ENCODE results near the gene STARD10. TPM values are rescaled to one million over a fixed set of nuclear protein-coding genes. Genes with fewer than 3 reads are reported as not detected.

STARD10 gene
- total RNA-seq, 1 donor from 2014 or later, result 20.9 TPM

DNA sequence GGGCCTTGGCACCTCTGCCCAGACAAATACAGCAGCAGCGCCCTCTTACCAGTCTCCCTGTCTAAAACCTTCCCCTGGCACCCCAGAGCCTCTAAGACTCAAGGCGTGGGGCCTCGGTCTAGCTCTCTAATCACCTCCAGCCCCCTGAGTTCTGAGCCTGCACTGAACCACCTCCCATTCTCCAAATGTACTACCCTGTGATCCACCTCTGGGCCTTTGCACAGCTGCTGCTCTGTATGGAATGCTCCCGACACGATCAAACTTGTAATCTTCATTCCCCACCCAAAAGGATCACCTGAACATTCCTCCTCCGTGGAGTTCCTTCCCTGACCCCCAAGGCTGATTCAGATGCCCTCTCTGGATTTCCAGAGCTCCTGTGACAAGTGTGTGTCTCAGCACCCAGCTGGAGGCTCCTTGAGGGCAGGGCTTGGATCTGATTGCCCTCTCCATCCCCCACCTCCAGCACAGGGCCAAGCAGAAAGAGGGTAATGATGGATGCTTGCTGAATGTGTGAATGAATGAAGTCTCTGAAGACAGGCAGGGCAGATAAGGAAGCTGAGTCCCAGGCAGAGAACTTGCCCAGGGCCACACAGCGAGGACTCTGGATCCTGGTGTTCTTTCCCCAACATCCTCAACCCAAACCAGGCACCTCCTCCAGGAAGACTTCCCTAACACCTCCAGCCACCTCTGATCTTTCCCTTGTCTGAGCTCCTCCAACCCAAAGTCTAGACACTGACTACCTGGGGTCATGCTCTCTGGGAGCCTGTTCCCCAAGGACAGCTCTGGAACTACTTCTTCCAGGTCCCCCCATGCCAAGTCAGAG is 18.3 kb downstream of the STARD10 start:
- H3K36me3 ChIP-seq, result no peaks in the 10 kb centered on the region
- peaks cover 2 to 16% of the 10 kb centered on the region in 2 donors for H3K4me1 ChIP-seq
- no peaks in the 10 kb centered on the region for H3K27me3 ChIP-seq
- H3K27ac ChIP-seq, result no peak overlapping the region
- no peak for DNase-seq (ENCODE audit: low spot score in 2 of 2)
- TF ChIP-seq, protein P1, sequence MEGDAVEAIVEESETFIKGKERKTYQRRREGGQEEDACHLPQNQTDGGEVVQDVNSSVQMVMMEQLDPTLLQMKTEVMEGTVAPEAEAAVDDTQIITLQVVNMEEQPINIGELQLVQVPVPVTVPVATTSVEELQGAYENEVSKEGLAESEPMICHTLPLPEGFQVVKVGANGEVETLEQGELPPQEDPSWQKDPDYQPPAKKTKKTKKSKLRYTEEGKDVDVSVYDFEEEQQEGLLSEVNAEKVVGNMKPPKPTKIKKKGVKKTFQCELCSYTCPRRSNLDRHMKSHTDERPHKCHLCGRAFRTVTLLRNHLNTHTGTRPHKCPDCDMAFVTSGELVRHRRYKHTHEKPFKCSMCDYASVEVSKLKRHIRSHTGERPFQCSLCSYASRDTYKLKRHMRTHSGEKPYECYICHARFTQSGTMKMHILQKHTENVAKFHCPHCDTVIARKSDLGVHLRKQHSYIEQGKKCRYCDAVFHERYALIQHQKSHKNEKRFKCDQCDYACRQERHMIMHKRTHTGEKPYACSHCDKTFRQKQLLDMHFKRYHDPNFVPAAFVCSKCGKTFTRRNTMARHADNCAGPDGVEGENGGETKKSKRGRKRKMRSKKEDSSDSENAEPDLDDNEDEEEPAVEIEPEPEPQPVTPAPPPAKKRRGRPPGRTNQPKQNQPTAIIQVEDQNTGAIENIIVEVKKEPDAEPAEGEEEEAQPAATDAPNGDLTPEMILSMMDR (IDR thresholded peaks at IDR 0.05), result no peak
- H3K4me3 ChIP-seq, result no peak overlapping the region
- intact Hi-C loops (cut with DNase I), result loop anchor here (5.0 kb wide), 1 partner anchor 48 kb away; no protein-coding TSS in a partner anchor
- H3K9me3 ChIP-seq, result no peaks in the 10 kb centered on the region

DNA sequence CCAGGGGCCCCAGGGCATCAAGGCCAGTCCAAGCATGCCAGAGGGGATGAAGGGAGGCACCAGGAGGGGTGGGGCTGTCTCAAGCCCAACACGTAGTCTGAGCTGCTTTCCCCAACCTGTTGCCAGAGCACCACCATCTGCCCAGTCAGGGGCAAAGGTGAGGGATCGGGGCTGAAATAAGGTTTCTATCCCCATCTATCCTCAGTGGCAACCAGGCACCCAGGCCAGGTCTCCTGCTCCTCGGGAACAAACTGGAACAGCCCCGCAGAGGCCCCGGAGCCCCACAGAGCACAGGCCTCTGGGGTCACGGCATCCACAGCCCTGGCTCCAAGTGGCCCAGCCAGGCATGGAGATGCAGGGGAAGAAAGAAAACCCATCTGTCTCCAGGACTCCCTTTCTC is 19.3 kb downstream of the STARD10 start:
- TF ChIP-seq, protein P1 (IDR thresholded peaks at IDR 0.05), result no peak
- intact Hi-C loops (cut with DNase I), result no loop called here
- Histone ChIP-seq H3K4me3 (no peak overlapping the region), H3K27ac (no peak overlapping the region), H3K36me3 (no peaks in the 10 kb centered on the region), H3K9me3 (no peaks in the 10 kb centered on the region), H3K4me1 (peaks cover 0 to 10% of the 10 kb centered on the region in 2 donors), H3K27me3 (no peaks in the 10 kb centered on the region)
- no peak for DNase-seq (ENCODE audit: low spot score in 2 of 2)

DNA sequence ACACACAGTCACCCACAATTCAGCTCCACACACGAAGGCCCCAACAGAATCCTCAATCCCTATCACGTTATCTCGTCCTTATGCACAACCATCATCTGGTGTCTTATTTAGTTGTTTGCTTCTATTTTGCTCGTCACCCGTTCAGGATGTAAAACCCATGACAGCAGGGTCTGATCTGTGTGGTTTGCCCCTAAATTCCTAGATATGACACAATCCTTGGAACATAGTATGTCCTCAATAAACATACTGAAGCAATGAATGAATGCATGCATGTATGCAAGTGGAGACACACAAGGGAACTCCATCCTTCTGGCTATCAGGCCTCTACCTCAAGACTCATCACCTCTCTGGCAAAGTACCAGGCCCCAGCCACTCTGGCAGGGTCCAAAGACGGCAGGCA is 20.2 kb downstream of the STARD10 start:
- Histone ChIP-seq H3K27me3 (no peaks in the 10 kb centered on the region), H3K36me3 (no peaks in the 10 kb centered on the region), H3K27ac (no peak overlapping the region), H3K4me1 (peaks cover 0 to 9% of the 10 kb centered on the region in 2 donors), H3K4me3 (no peak overlapping the region), H3K9me3 (no peaks in the 10 kb centered on the region)
- TF ChIP-seq, protein P1 (IDR thresholded peaks at IDR 0.05), result no peak
- no peak for DNase-seq (ENCODE audit: low spot score in 2 of 2)
- intact Hi-C loops (cut with DNase I), result no loop called here

DNA sequence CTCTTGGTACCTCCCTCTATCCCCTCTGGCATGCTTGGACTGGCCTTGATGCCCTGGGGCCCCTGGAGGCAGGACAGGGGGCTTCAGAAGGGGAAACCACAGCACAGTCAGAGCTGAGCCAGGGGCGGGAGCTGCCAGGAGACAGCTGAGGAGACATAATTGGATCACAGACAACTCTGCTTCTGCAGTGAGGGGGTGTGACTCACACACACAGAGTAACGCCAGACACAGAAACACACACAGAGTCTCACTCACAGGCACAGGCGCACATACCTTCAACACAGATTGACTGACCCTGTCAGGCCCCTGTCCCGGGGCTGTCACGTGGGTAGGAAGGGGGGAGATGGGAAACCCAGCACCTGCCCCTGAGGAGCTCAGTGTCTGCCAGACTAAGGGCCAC is 20.6 kb downstream of the STARD10 start:
- Histone ChIP-seq H3K9me3 (no peaks in the 10 kb centered on the region), H3K36me3 (no peaks in the 10 kb centered on the region), H3K27me3 (no peaks in the 10 kb centered on the region), H3K4me3 (no peak overlapping the region), H3K27ac (no peak overlapping the region), H3K4me1 (peaks cover 0 to 7% of the 10 kb centered on the region in 2 donors)
- TF ChIP-seq, protein P1 (IDR thresholded peaks at IDR 0.05), result no peak
- intact Hi-C loops (cut with DNase I), result no loop called here
- no peak for DNase-seq (ENCODE audit: low spot score in 2 of 2)

DNA sequence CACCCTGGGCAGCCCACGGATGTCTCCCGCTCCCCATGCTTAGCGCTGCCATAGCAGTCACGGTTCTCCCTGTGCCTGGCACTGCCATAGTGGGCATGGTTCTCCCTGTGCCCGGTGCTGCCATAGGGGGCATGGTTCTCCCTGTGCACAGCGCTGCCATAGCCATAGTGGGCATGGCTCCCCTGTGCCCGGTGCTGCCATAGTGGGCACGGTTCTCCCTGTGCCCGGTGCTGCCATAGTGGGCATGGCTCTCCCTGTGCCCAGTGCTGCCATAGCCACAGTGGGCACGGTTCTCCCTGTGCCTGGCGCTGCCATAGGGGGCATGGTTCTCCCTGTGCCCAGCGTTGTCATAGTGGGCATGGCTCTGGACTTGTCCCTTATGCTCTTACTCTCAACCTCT is 21.8 kb downstream of the STARD10 start:
- intact Hi-C loops (cut with DNase I), result no loop called here
- TF ChIP-seq, protein P1 (IDR thresholded peaks at IDR 0.05), result no peak
- H3K27me3 ChIP-seq, result no peaks in the 10 kb centered on the region
- H3K4me1 ChIP-seq, result peaks cover 0 to 3% of the 10 kb centered on the region in 2 donors
- DNase-seq (ENCODE audit: low spot score in 2 of 2), result no peak
- H3K9me3 ChIP-seq, result no peaks in the 10 kb centered on the region
- no peak overlapping the region for H3K4me3 ChIP-seq
- H3K36me3 ChIP-seq, result no peaks in the 10 kb centered on the region
- H3K27ac ChIP-seq, result no peak overlapping the region
